ENCODE measurements around the gene RNF214.
"Not testable (repeated sequence)": the region's sequence is repeated elsewhere in the genome, so short reads cannot be mapped to it uniquely, and the experiment has no call there.

Gene RNF214

GRCh38 chr11:117269856-117270255, 37.4 kb downstream of the RNF214 start:
- H3K4me3 ChIP-seq (ENCODE audit: low read length) = no peak overlapping the region
- no peak for DNase-seq (ENCODE audit: low read depth, low spot score)

- no peak overlapping the region for H3K4me3 ChIP-seq (ENCODE audit: low read length)
- DNase-seq (ENCODE audit: low read depth, low spot score) = no peak
Observed at GRCh38 chr11:117271208-117271607, 38.7 kb downstream of the RNF214 start.

GRCh38 chr11:117272175-117272574, 39.7 kb downstream of the RNF214 start:
- not testable (repeated sequence) for DNase-seq (ENCODE audit: low read depth, low spot score); H3K4me3 ChIP-seq (ENCODE audit: low read length)

GRCh38 chr11:117273550-117274289, 41.2 kb downstream of the RNF214 start:
- H3K4me3 ChIP-seq (ENCODE audit: low read length) = no peak overlapping the region
- no peak for DNase-seq (ENCODE audit: low read depth, low spot score)

GRCh38 chr11:117278347-117278746, 45.9 kb downstream of the RNF214 start:
- H3K4me3 ChIP-seq (ENCODE audit: low read length) = no peak overlapping the region
- DNase-seq (ENCODE audit: low read depth, low spot score) = no peak

GRCh38 chr11:117279711-117280376, 47.4 kb downstream of the RNF214 start:
- H3K4me3 ChIP-seq (ENCODE audit: low read length) = no peak overlapping the region
- no peak for DNase-seq (ENCODE audit: low read depth, low spot score)

- no peak for DNase-seq (ENCODE audit: low read depth, low spot score)
- no peak overlapping the region for H3K4me3 ChIP-seq (ENCODE audit: low read length)
Observed at GRCh38 chr11:117281159-117281558, 48.7 kb downstream of the RNF214 start.

GRCh38 chr11:117281869-117282268, 49.4 kb downstream of the RNF214 start:
- DNase-seq (ENCODE audit: low read depth, low spot score) = no peak
- no peak overlapping the region for H3K4me3 ChIP-seq (ENCODE audit: low read length)

GRCh38 chr11:117282956-117283355, 50.5 kb downstream of the RNF214 start:
- no peak for DNase-seq (ENCODE audit: low read depth, low spot score)
- no peak overlapping the region for H3K4me3 ChIP-seq (ENCODE audit: low read length)

GRCh38 chr11:117284053-117284452, 51.6 kb downstream of the RNF214 start:
- no peak for DNase-seq (ENCODE audit: low read depth, low spot score)
- no peak overlapping the region for H3K4me3 ChIP-seq (ENCODE audit: low read length)

- no peak for DNase-seq (ENCODE audit: low read depth, low spot score)
- H3K4me3 ChIP-seq (ENCODE audit: low read length) = no peak overlapping the region
Observed at GRCh38 chr11:117286588-117286987, 54.1 kb downstream of the RNF214 start.

GRCh38 chr11:117287668-117288067, 55.2 kb downstream of the RNF214 start:
- DNase-seq (ENCODE audit: low read depth, low spot score) = no peak

GRCh38 chr11:117289795-117290194, 57.3 kb downstream of the RNF214 start:
- no peak overlapping the region for H3K4me3 ChIP-seq (ENCODE audit: low read length)
- DNase-seq (ENCODE audit: low read depth, low spot score) = no peak

More at GRCh38 chr11:117287668-117288067, 55.2 kb downstream of the RNF214 start:
- no peak overlapping the region for H3K4me3 ChIP-seq (ENCODE audit: low read length)

GRCh38 chr11:117290809-117291396, 58.4 kb downstream of the RNF214 start, which contains the start of gene BACE1-AS:
BACE1-AS (plus strand) TSS chr11:117291346.
- DNase-seq (ENCODE audit: low read depth, low spot score) = no peak
- no peak within 1 kb of the TSS for H3K4me3 ChIP-seq (ENCODE audit: low read length)

- DNase-seq (ENCODE audit: low read depth, low spot score) = no peak
- no peak overlapping the region for H3K4me3 ChIP-seq (ENCODE audit: low read length)
Observed at GRCh38 chr11:117292616-117293015, 60.1 kb downstream of the RNF214 start.

GRCh38 chr11:117295438-117296137, 63.1 kb downstream of the RNF214 start:
- DNase-seq (ENCODE audit: low read depth, low spot score) = no peak
- no peak overlapping the region for H3K4me3 ChIP-seq (ENCODE audit: low read length)

GRCh38 chr11:117296881-117297280, 64.4 kb downstream of the RNF214 start:
- no peak for DNase-seq (ENCODE audit: low read depth, low spot score)
- no peak overlapping the region for H3K4me3 ChIP-seq (ENCODE audit: low read length)

GRCh38 chr11:117298195-117298594, 65.7 kb downstream of the RNF214 start:
- DNase-seq (ENCODE audit: low read depth, low spot score) = no peak
- no peak overlapping the region for H3K4me3 ChIP-seq (ENCODE audit: low read length)

GRCh38 chr11:117299351-117300282, 67.1 kb downstream of the RNF214 start:
- no peak for DNase-seq (ENCODE audit: low read depth, low spot score)
- H3K4me3 ChIP-seq (ENCODE audit: low read length) = no peak overlapping the region
